ENCODE data around the gene PCTP.

PCTP gene

DNA sequence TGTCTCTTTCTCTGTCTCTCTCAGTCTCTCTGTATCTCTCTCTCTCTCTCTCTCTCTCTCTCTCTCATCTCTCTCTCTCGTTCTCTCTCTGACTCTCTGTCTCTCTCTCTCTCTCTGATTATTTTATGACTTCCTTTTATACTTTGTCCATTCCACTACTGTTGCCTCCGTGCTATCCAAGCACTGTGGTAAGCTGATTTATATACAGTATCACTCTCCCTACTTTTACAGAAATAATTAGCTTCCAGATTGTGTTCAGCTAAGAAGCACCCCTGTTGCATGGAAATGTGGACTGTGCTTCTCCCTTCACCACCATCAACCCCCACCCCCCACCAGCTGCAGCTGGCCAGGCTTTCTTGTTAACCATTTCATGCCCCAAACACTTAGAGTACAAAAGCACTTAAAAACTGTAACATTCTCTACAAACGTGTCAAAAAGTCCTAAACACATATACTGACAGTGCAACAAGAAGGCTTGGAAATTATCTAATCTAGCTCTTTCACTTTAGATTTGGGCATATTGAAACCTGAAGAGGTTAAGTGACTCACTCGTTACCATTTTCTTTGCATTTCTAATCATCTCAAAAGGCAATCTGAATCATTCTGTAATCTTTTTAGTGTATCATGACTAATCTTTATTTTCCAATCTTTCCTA, 16.6 kb upstream of the PCTP start:
- H3K27me3 ChIP-seq (ENCODE audit: low read depth), result peaks cover 30% of the 10 kb centered on the region
- H3K36me3 ChIP-seq (replicated peaks), result no peaks in the 10 kb centered on the region
- H3K9me3 ChIP-seq, result no peaks in the 10 kb centered on the region
- DNase-seq (ENCODE audit: low spot score in 2 of 2), result no peak
- in situ Hi-C loops (cut with MboI; ENCODE audit: low sequenced_read_pairs), result no loop called here
- H3K4me3 ChIP-seq, result no peak overlapping the region
- no peaks in the 10 kb centered on the region for H3K4me1 ChIP-seq

DNA sequence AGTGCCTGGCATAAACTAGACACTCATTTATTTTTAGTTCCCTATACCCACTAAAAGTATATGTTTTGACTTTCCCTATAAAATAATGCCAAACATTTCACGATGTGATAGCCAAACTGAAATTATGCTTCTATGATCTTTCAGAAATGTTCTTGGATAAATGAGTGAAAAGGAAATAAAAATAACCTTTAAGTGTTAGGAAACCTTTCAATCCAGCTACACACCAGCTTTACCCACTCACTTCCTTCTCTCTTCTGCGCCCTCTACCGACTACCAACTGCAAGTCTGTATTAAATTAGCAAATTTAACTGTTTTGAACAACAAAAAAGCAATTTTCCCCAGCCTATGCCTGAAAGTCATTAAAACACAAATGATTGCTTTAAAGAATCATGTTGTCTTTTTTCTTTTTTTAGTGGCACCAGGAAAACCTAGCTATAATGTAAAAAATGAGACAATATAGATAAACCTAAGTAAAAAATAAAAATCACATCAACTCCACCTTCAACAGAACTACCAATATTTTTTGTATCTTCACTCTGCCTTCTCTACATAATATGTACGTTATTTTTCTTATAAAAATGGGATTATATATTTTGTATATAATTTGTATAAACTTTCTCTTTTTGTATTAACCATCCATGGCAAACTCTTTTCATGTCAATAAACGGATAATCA, 15.0 kb upstream of the PCTP start:
- Histone ChIP-seq H3K27me3 (ENCODE audit: low read depth) (peaks cover 17% of the 10 kb centered on the region), H3K9me3 (no peaks in the 10 kb centered on the region), H3K4me3 (no peak overlapping the region), H3K36me3 (replicated peaks) (no peaks in the 10 kb centered on the region), H3K4me1 (no peaks in the 10 kb centered on the region)
- DNase-seq (ENCODE audit: low spot score in 2 of 2), result peak; percentile 25 to 68
- in situ Hi-C loops (cut with MboI; ENCODE audit: low sequenced_read_pairs), result no loop called here

DNA sequence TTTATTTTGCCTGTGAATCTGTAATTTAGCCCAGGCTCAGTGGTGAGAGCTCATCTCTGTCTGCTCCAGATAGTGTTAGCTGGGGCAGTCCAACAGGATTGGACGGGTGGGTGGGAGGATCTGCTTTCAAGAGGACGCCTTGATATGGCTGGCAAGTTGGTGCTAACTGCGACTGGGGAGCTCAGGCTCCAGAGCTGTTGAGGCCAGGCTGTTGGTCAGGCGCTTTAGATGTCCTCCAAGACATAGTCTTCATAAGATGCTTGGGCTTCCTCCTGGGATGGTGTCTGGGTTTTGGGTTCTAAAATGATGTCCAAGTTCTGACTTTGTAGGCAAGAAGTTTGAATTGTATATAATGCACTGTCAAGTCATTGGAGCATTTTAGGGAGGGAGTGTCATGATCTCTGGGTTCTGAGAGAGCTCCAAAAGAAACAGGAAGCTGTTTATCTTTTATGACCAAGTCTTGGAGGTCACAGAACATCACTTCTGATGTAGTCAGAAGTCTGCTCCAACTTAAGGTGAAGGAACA, 12.8 kb upstream of the PCTP start:
- H3K9me3 ChIP-seq, result no peaks in the 10 kb centered on the region
- no peak overlapping the region for H3K4me3 ChIP-seq
- no peak for DNase-seq (ENCODE audit: low spot score in 2 of 2)
- no peaks in the 10 kb centered on the region for H3K4me1 ChIP-seq
- peaks cover 8% of the 10 kb centered on the region for H3K27me3 ChIP-seq (ENCODE audit: low read depth)
- H3K36me3 ChIP-seq (replicated peaks), result no peaks in the 10 kb centered on the region
- in situ Hi-C loops (cut with MboI; ENCODE audit: low sequenced_read_pairs), result no loop called here

DNA sequence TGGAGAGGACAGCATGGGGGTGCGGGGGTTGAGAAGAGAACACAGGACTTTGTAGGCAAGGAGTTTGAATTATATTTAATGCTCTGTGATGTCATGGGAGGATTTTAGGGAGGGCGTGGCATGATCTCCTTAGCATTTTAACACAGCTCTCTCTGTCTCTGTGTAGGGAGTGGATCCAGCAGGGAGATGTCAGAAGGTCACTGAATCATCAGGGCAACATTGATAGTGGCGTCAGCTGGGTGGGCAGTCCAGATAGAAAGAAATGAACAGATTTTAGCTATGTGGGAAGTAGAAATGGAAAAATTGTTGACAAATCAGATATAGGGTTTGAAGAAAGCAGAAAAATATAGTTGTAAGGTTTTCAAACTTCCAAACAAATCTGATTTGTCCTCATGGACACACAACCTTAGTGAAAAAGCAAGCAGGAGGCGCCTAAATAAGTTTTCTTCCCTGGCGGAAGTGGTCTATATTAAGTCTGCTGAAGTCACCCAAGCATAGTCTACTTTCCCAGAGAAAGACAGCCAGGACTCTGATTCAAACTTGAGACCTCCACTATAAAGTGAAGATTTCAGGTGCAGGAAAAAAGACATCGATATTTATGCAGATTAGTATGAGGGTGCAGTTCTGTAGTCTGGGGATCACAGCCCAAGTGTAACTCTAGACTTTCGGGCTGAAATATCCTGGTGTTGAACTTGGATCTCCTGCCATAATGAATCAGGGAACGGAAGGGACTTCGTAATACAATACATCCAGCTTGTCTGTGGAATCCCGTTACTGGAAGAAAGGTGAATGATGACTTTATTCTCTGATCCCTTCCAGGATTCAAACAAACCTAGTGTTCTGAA, 10.1 kb upstream of the PCTP start:
- Histone ChIP-seq H3K4me1 (no peaks in the 10 kb centered on the region), H3K27me3 (ENCODE audit: low read depth) (peaks cover 14% of the 10 kb centered on the region), H3K9me3 (no peaks in the 10 kb centered on the region), H3K4me3 (no peak overlapping the region), H3K36me3 (replicated peaks) (no peaks in the 10 kb centered on the region)
- in situ Hi-C loops (cut with MboI; ENCODE audit: low sequenced_read_pairs), result no loop called here
- DNase-seq (ENCODE audit: low spot score in 2 of 2), result no peak

DNA sequence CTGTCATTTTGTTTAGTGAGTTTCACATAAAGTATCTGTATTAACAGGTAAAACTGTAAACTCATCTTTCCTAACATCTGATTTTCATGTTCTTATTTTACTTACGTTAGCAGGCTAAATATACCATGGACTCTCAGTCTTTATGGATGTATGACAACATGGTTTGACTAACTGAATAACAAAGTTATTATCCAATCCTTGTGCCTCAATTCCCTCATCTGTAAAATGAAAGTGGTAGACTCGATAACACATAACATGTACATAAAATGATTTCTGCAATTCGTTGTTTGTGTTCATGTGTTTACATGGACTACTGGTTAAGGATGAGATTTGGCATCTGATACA, 9.5 kb upstream of the PCTP start:
- DNase-seq (ENCODE audit: low spot score in 2 of 2), result no peak
- Histone ChIP-seq H3K4me3 (no peak overlapping the region), H3K9me3 (no peaks in the 10 kb centered on the region), H3K4me1 (no peaks in the 10 kb centered on the region), H3K36me3 (replicated peaks) (no peaks in the 10 kb centered on the region), H3K27me3 (ENCODE audit: low read depth) (peaks cover 14% of the 10 kb centered on the region)
- in situ Hi-C loops (cut with MboI; ENCODE audit: low sequenced_read_pairs), result no loop called here

DNA sequence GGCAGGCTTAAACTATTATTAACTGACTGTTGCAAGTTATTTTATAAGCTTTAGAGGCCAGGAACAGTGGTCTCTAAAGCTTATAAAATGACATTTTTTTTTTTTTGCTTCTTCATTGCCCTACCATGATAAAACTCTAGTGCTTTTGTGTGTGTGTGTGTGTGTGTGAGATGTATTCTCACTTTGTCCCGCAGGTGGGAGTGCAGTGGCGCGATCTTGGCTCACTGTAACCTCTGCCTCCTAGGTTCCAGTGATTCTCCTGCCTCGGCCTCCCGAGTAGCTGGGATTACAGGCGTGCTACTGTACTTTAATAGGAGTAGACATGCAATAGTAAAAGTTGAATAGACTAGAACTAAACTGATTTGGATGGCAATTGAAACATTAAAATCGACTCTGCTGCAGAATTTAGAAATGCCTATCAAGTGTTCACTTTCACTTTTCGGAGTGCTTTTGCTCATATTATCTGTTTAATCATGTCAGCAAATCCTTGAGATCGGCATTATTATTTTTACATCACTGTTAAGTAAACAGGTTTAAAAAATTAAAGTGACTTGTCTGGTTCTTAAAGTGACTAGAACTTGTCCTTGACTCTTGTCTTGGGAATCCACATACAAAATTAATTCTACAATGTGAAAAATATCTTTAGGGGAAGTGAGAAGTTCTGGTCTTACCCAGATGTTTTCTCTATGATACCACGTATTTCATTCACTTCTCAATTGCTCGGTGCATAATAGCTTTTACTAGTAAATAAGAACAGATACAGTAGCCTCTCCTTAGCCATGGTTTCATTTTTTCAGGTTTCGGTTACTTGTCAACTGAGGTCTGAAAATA, 8.4 kb upstream of the PCTP start:
- H3K9me3 ChIP-seq, result no peaks in the 10 kb centered on the region
- no peaks in the 10 kb centered on the region for H3K36me3 ChIP-seq (replicated peaks)
- peaks cover 14% of the 10 kb centered on the region for H3K27me3 ChIP-seq (ENCODE audit: low read depth)
- no peaks in the 10 kb centered on the region for H3K4me1 ChIP-seq
- no peak overlapping the region for H3K4me3 ChIP-seq
- peak in 1 of 2 experiments; percentile 31 for DNase-seq (ENCODE audit: low spot score in 2 of 2)
- in situ Hi-C loops (cut with MboI; ENCODE audit: low sequenced_read_pairs), result no loop called here

DNA sequence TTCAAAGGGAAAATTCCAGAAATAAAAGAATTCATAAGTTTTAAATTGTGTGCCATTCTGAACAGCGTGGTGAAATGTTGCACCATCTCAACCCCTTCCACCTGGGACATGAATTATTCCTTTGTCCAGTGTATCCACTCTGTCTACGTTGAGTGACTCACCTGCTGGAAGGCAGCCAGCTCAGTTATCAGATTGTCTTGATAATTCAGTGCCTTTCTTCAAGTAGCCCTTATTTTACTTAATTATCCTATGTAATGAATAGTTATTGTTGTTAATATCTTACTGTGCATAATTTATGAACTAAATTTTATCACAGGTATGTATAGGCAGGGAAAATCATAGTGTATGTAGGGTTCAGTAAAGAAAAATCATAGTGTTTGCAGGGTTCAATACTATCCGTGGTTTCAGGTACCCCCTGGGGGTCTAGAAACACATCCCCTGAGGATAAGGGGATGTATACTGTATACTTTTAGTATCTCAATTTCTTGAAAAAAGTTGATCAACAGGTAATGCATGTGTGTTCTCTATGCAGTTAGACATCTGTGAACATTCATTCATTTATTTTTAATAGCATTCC, 7.7 kb upstream of the PCTP start:
- H3K27me3 ChIP-seq (ENCODE audit: low read depth), result peaks cover 16% of the 10 kb centered on the region
- no peak for DNase-seq (ENCODE audit: low spot score in 2 of 2)
- in situ Hi-C loops (cut with MboI; ENCODE audit: low sequenced_read_pairs), result no loop called here
- no peaks in the 10 kb centered on the region for H3K36me3 ChIP-seq (replicated peaks)
- no peak overlapping the region for H3K4me3 ChIP-seq
- H3K9me3 ChIP-seq, result no peaks in the 10 kb centered on the region
- no peaks in the 10 kb centered on the region for H3K4me1 ChIP-seq

DNA sequence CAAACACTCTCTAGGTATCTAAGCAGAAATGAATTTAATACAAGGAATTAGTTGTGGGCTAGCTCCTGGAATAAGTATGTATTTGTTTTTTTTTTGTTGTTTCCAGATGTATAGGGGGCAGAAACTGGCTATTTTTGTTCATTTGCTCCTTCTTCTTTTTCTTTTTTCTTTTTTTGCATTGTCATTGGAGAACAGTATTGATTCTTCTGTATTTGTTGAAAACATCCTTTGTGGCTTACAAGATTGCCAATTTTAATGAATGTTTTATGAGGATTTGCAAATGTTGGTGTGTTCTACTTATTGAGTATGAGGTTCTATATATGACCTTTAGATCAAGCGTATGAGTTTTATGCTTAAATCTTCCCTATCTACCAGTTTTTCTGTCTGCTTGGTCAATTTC, 5.6 kb upstream of the PCTP start:
- no peak for DNase-seq (ENCODE audit: low spot score in 2 of 2)
- H3K4me3 ChIP-seq, result no peak overlapping the region
- no peaks in the 10 kb centered on the region for H3K36me3 ChIP-seq (replicated peaks)
- no peaks in the 10 kb centered on the region for H3K9me3 ChIP-seq
- H3K27me3 ChIP-seq (ENCODE audit: low read depth), result peaks cover 18% of the 10 kb centered on the region
- no peaks in the 10 kb centered on the region for H3K4me1 ChIP-seq
- in situ Hi-C loops (cut with MboI; ENCODE audit: low sequenced_read_pairs), result no loop called here

DNA sequence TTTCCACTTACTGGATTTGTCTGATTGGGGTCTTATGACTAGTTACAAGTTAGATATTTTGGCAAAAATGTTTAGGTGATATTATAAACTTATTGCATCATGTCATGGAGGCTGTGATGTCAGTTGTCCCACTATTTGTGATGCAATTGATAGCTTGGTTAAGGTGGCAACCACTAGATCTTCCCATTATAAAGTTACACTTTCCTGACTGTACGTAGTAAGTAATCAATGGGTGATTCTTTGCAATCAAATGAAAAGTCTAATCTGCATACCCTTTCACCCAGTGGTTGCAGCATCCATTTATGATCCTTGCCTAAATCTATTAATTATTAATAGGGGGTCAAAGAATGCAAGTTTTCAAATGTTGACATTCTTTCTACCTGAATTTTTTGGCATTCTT, 4.4 kb upstream of the PCTP start:
- H3K9me3 ChIP-seq, result no peaks in the 10 kb centered on the region
- H3K27me3 ChIP-seq (ENCODE audit: low read depth), result peaks cover 18% of the 10 kb centered on the region
- 0 out of 2 replicates have a peak, but pooled peaks cover under 1% of the 10 kb centered on the region for H3K4me1 ChIP-seq
- H3K36me3 ChIP-seq (replicated peaks), result no peaks in the 10 kb centered on the region
- no peak for DNase-seq (ENCODE audit: low spot score in 2 of 2)
- H3K4me3 ChIP-seq, result no peak overlapping the region
- in situ Hi-C loops (cut with MboI; ENCODE audit: low sequenced_read_pairs), result no loop called here

DNA sequence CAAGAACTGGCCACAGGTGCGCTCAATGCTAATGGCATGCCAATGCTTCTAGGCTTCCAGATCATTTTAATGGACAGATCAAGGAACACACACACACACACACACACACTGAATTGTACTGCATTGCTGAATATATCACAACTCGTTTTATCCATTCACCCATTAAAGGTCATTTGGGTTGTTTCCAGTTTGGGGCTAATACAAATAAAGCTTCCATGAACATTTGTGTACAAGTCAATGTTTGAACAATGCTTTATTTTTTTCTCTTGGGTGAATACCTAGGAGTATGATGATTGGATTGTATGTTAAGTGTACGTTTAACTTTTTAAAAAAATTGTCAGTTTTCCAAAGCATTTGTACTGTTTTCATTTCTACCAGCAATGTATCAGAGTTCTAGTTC, 3.6 kb upstream of the PCTP start:
- H3K27me3 ChIP-seq (ENCODE audit: low read depth), result peaks cover 18% of the 10 kb centered on the region
- in situ Hi-C loops (cut with MboI; ENCODE audit: low sequenced_read_pairs), result no loop called here
- H3K4me1 ChIP-seq, result peaks cover 5% of the 10 kb centered on the region; the same call in 1 of the 2 replicates
- no peaks in the 10 kb centered on the region for H3K9me3 ChIP-seq
- no peak overlapping the region for H3K4me3 ChIP-seq
- DNase-seq (ENCODE audit: low spot score in 2 of 2), result no peak
- H3K36me3 ChIP-seq (replicated peaks), result no peaks in the 10 kb centered on the region

DNA sequence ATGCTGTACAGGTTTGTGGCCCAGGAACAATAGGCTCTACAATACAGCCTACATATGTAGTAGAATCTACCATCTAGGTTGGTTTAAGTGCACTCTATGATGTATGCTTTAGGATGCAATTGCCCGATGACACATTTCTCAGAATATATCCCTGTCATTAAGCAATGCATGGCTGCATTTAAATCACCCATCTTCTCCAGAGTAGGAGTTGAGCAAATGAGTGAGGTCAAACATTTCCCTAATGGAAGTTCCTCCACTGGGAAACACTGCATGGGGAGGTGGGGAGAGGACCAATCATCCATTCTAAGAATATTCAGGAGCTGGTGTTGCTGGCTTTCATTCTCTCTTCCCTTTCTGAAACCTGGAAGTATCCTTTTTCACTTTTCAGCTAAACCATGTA, 2.0 kb upstream of the PCTP start:
- H3K9me3 ChIP-seq, result no peaks in the 10 kb centered on the region
- H3K4me3 ChIP-seq, result no peak overlapping the region
- peaks cover 10% of the 10 kb centered on the region for H3K27me3 ChIP-seq (ENCODE audit: low read depth)
- H3K4me1 ChIP-seq, result peaks cover 5% of the 10 kb centered on the region; the same call in 1 of the 2 replicates
- no peak for DNase-seq (ENCODE audit: low spot score in 2 of 2)
- in situ Hi-C loops (cut with MboI; ENCODE audit: low sequenced_read_pairs), result no loop called here
- no peaks in the 10 kb centered on the region for H3K36me3 ChIP-seq (replicated peaks)

DNA sequence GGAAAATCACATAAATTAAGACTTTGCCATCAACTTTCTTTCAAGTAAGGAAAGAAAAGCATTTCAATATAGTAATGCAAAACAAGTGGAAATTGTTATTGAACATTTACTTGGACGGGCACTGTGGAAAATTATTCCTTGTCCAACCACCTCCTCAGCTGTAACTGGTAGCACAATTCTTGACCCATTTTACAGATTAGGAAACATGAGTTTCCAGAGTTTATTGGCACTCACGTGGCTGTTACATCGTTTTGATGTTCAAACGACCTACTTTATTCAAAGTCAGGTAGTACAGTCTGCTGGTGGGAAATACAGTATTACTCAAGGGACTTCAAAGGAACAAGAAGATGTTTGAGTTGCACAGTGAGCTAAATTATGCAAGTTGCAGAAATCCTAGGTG, 866 bp upstream of the PCTP start:
- DNase-seq (ENCODE audit: low spot score in 2 of 2), result no peak
- Histone ChIP-seq H3K4me3 (no peak overlapping the region), H3K9me3 (no peaks in the 10 kb centered on the region), H3K4me1 (peaks cover 5% of the 10 kb centered on the region; the same call in 1 of the 2 replicates), H3K27me3 (ENCODE audit: low read depth) (peaks cover 6% of the 10 kb centered on the region; the same call in 1 of the 2 replicates), H3K36me3 (replicated peaks) (no peaks in the 10 kb centered on the region)
- in situ Hi-C loops (cut with MboI; ENCODE audit: low sequenced_read_pairs), result no loop called here

DNA sequence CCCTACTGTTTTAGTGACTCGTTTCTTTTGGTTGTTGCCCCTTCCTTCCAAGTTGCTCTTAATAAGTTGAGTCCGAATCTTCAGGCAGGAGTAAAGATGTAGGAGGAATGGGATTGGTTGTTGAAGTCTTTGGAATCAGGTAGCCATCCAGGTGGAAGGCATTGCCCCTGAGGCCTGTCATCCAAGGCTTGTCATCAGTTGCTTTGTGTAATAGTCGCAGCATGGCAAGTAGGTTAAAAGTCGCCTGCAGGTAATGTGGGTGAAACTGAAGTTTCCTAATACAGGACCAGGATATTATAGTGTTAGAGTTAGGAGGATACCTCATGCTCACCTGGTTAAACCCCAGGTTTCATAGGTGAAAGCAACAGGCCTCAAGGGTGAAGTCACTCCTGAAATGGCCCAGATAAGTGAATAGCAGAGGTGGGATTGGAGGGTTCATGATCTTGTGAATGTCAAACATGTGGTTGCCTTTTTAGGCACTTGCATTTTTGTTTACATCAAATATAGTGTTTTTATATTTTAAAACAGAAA, 934 bp downstream of the PCTP start:
- H3K4me1 ChIP-seq, result peaks cover 5% of the 10 kb centered on the region; the same call in 1 of the 2 replicates
- peak overlapping the region; percentile 79 for H3K4me3 ChIP-seq
- H3K9me3 ChIP-seq, result no peaks in the 10 kb centered on the region
- DNase-seq (ENCODE audit: low spot score in 2 of 2), result no peak
- no peaks in the 10 kb centered on the region for H3K36me3 ChIP-seq (replicated peaks)
- in situ Hi-C loops (cut with MboI; ENCODE audit: low sequenced_read_pairs), result no loop called here
- H3K27me3 ChIP-seq (ENCODE audit: low read depth), result 0 out of 2 replicates have a peak, but pooled peaks cover 6% of the 10 kb centered on the region

All from HAP-1 (cell line).